ENCODE data around the gene HECTD2. TPM values are rescaled to one million over a fixed set of nuclear protein-coding genes. Genes with fewer than 3 reads are reported as not detected.

Gene HECTD2
- total and polyA plus RNA-seq, 9 of the 15 experiments (the other 6 are each of a cell fraction or from before 2014, with no cell fraction given): 1.3 to 5.9 (median 3.9) TPM

- Histone ChIP-seq H3K9me3 (replicated peaks; ENCODE audit: control insufficient read depth, insufficient read depth, low read depth, low read length) (no peaks in the 10 kb centered on the region), H3K4me1 (replicated peaks in 1 of 2; ENCODE audit: control insufficient read depth in 2 of 2, insufficient read depth in 2 of 2, low read length in 2 of 2) (no peaks in the 10 kb centered on the region; a peak in 1 of 5 replicates), H4K20me1 (replicated peaks; ENCODE audit: control insufficient read depth, insufficient read depth, low read length) (no peaks in the 10 kb centered on the region), H3K4me2 (ENCODE audit: insufficient read depth, low read length) (no peak overlapping the region), H3K27me3 (ENCODE audit: control insufficient read depth in 2 of 2, insufficient read depth in 2 of 2, low read length in 2 of 2) (no peaks in the 10 kb centered on the region), H3K36me3 (ENCODE audit: control insufficient read depth, insufficient read depth, low read length) (no peaks in the 10 kb centered on the region), H3K9me1 (ENCODE audit: control insufficient read depth, insufficient read depth, low read length) (no peaks in the 10 kb centered on the region), H3K9ac (ENCODE audit: insufficient read depth in 1 of 2, low read depth in 2 of 2, low read length in 2 of 2) (no peak overlapping the region), H3K79me2 (ENCODE audit: control insufficient read depth, insufficient read depth, low read length) (no peaks in the 10 kb centered on the region), H2AFZ (ENCODE audit: low read depth, low read length) (no peak overlapping the region), H3K4me3 (no peak overlapping the region), H3K27ac (ENCODE audit: extremely low read depth, low read depth, low read length) (no peak overlapping the region)
- ChIA-PET POLR2A (interaction anchor here (1.2 kb wide), 1 partner anchor 10 kb away, joined by 3 read pairs; no protein-coding TSS in a partner anchor), CTCF (ENCODE audit: low intra/inter-chr PET ratio) (no interaction called here)
- no peak for TF ChIP-seq NFXL1 (CRISPR knock-in tag; IDR thresholded peaks at IDR 0.05)
- TF ChIP-seq TFAP4 (CRISPR knock-in tag; IDR thresholded peaks at IDR 0.05; ENCODE audit: borderline replicate concordance): no peak
- no peak for TF ChIP-seq THRA (IDR thresholded peaks at IDR 0.05)
- TF ChIP-seq PHF21A (IDR thresholded peaks at IDR 0.05; ENCODE audit: borderline replicate concordance, low read depth): no peak
- TF ChIP-seq ZNF232 (CRISPR knock-in tag; IDR thresholded peaks at IDR 0.05): no peak
- no peak for TF ChIP-seq NR2C1 (IDR thresholded peaks at IDR 0.05)
- TF ChIP-seq NR2C1 (tag; IDR thresholded peaks at IDR 0.05): no peak
- TF ChIP-seq CHD1 (IDR thresholded peaks at IDR 0.05; ENCODE audit: low read length): no peak
- ATAC-seq: no peak
- WGBS (ENCODE audit: insufficient coverage, low coverage, missing lambda C conversion rate): 39% methylated on average over 2 of the region's 2 CpGs
- DNase-seq (ENCODE audit: extremely low read depth in 1 of 4, low spot score in 3 of 4): no peak
- no peak for FAIRE-seq
- in situ Hi-C loops (cut with MboI) (no loop called here), intact Hi-C loops (cut with micrococcal nuclease) (no loop called here)
- no TSS peak for BruUV-seq (replicated peaks)
Observed at GRCh38 chr10:91433620-91434019, 23.5 kb downstream of the HECTD2 start.

Data from K562 (cell line).